ENCODE data around the gene OR1F1. TPM values are rescaled to one million over a fixed set of nuclear protein-coding genes. Genes with fewer than 3 reads are reported as not detected.
"Not testable (repeated sequence)": the region's sequence is repeated elsewhere in the genome, so short reads cannot be mapped to it uniquely, and the experiment has no call there.

The OR1F1 gene
- total RNA-seq, 4 donors from 2014 or later, result not detected

GRCh38 chr16:3193221-3194212, 5.5 kb downstream of the OR1F1 start:
- ATAC-seq (ENCODE audit: low FRiP score), result no peak
- no peak for TF ChIP-seq CTCF (IDR thresholded peaks at IDR 0.05)
- no peak for DNase-seq (ENCODE audit: low spot score)

GRCh38 chr16:3194792-3195191, 6.8 kb downstream of the OR1F1 start:
- DNase-seq (ENCODE audit: low spot score) (no peak), ATAC-seq (ENCODE audit: low FRiP score) (no peak)
- no peak for TF ChIP-seq CTCF (IDR thresholded peaks at IDR 0.05)

- no peak for DNase-seq (ENCODE audit: low spot score)
- no peak for TF ChIP-seq CTCF (IDR thresholded peaks at IDR 0.05)
- ATAC-seq (ENCODE audit: low FRiP score), result no peak
Observed at GRCh38 chr16:3195975-3196374, 8.0 kb downstream of the OR1F1 start.

- not testable (repeated sequence) for ATAC-seq (ENCODE audit: low FRiP score); DNase-seq (ENCODE audit: low spot score)
Observed at GRCh38 chr16:3197694-3198333, 9.8 kb downstream of the OR1F1 start.

- no peak for TF ChIP-seq CTCF (IDR thresholded peaks at IDR 0.05)
- DNase-seq (ENCODE audit: low spot score) (no peak), ATAC-seq (ENCODE audit: low FRiP score) (no peak)
Observed at GRCh38 chr16:3198334-3199072, 10.5 kb downstream of the OR1F1 start.

- TF ChIP-seq CTCF (IDR thresholded peaks at IDR 0.05), result no peak
- DNase-seq (ENCODE audit: low spot score) (no peak), ATAC-seq (ENCODE audit: low FRiP score) (no peak)
Observed at GRCh38 chr16:3202903-3203539, 15.0 kb downstream of the OR1F1 start.

GRCh38 chr16:3205939-3206338, 17.9 kb downstream of the OR1F1 start:
- DNase-seq (ENCODE audit: low spot score); ATAC-seq (ENCODE audit: low FRiP score): not testable (repeated sequence)
